Endodermal cell (in vitro differentiated cells): ENCODE results near the gene ALG1. TPM values are rescaled to one million over a fixed set of nuclear protein-coding genes. Genes with fewer than 3 reads are reported as not detected.

Experiments
- DNase-seq: peaks from one replicate; pipeline ENCODE4 v3.0.0-alpha.2; 2017
- H3K27ac ChIP-seq: 2 replicates; pipeline ENCODE4 v1.5.1; 2013; ENCODE audit warnings: mild to moderate bottlenecking, low read depth, low read length, moderate library complexity
- H3K27me3 ChIP-seq: 2 replicates; pipeline ENCODE4 v1.6.1; 2013; ENCODE audit warnings: mild to moderate bottlenecking, low read length, moderate library complexity; ENCODE audit not compliant: insufficient read depth, control insufficient read depth, poor library complexity, severe bottlenecking
- H3K36me3 ChIP-seq: 2 replicates; pipeline ENCODE4 v1.7.0; 2013; ENCODE audit warnings: mild to moderate bottlenecking, low read length, moderate library complexity; ENCODE audit not compliant: control insufficient read depth, insufficient read depth
- H3K4me1 ChIP-seq: one replicate; pipeline ENCODE4 v1.7.0; 2013; ENCODE audit warnings: low read length; ENCODE audit not compliant: control insufficient read depth, insufficient read depth
- H3K4me3 ChIP-seq: 2 replicates; pipeline ENCODE4 v1.5.1; 2013; ENCODE audit warnings: mild to moderate bottlenecking, low read length, moderate library complexity
- H3K9ac ChIP-seq: 2 replicates; pipeline ENCODE4 v1.6.1; 2013; ENCODE audit warnings: mild to moderate bottlenecking, low read length, moderate library complexity; ENCODE audit not compliant: poor library complexity, severe bottlenecking; ENCODE audit errors: extremely low read depth
- H3K9me3 ChIP-seq: 2 replicates; pipeline ENCODE4 v1.6.1; 2013; ENCODE audit warnings: mild to moderate bottlenecking, low read length, moderate library complexity; ENCODE audit not compliant: control insufficient read depth
- H3K27ac Mint-ChIP-seq: 2 replicates; pipeline ENCODE4 v1.8.0; 2020; ENCODE audit warnings: mixed read lengths
- H3K27me3 Mint-ChIP-seq: 2 replicates; pipeline ENCODE4 v1.8.0; 2021; ENCODE audit warnings: mild to moderate bottlenecking, mixed read lengths; ENCODE audit not compliant: insufficient read depth
- H3K36me3 Mint-ChIP-seq: 2 replicates; pipeline ENCODE4 v1.8.0; 2020; ENCODE audit warnings: low read depth, mixed read lengths
- H3K4me1 Mint-ChIP-seq: 2 replicates; pipeline ENCODE4 v1.8.0; 2020; ENCODE audit warnings: mixed read lengths
- H3K4me3 Mint-ChIP-seq: 2 replicates; pipeline ENCODE4 v1.8.0; 2020; ENCODE audit warnings: mild to moderate bottlenecking, moderate library complexity, mixed read lengths
- H3K9me3 Mint-ChIP-seq: 2 replicates; pipeline ENCODE4 v1.8.0; 2020; ENCODE audit warnings: mild to moderate bottlenecking, mixed read lengths
- WGBS, 2 experiments: methylation state at CpG; one replicate each; pipeline versions ENCODE4 v1.1.5 to v1.1.7; 2013; ENCODE audit warnings: missing lambda C conversion rate in 2 of 2, mixed read lengths in 1 of 2; ENCODE audit not compliant: insufficient coverage in 1 of 2, insufficient read length in 1 of 2; 5-methylcytosine and 5-hydroxymethylcytosine counted together
- total RNA-seq, 2 donors: library from RNA; stranded (reverse); fragmentation: NEBNext Ultra II Directional in 1 of 2; extraction: Animal tissue kit (Norgen Biotek cat#: 25700) in 1 of 2; gene quantifications; 2 replicates in 1 of 2; 3 replicates in 1 of 2; pipeline ENCODE4 v1.2.1, GENCODE V29; 2021
- TF ChIP-seq, protein P1 (sequence below): fragments of 200-600 bp; sonication (generic); conservative IDR thresholded peaks from 2 replicates; pipeline ENCODE4 v1.5.0; 2021; ENCODE audit warnings: antibody characterized with exemption, mild to moderate bottlenecking

Gene ALG1
- total RNA-seq, 2 donors from 2014 or later, result 25.1 to 32.3 TPM

DNA sequence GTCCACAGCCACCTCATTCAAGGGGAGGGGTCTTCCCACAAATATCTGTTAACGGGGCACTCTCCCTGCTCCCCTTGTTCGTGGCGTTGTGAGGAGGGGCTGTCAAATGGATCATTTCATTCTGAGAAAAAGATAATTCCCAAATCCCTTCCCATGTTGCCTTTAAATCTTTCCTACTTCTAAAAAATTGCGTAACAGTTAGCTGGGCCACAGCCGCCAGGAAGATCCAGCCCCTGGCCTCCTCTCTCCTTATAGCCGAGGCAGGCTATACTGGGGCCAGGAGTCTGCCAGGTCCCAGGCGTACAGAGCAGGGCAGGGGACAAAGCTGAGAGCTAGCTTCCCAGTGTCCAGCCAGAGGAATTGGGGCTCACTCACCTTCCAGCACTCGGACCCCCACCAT lies 6.3 kb upstream of the ALG1 start:
- no peak for DNase-seq
- no peaks in the 10 kb centered on the region for H3K9me3 ChIP-seq
- H3K4me3 Mint-ChIP-seq, result no peak overlapping the region
- no peaks in the 10 kb centered on the region for H3K27me3 ChIP-seq
- H3K27me3 Mint-ChIP-seq, result peaks cover 7% of the 10 kb centered on the region
- TF ChIP-seq, protein P1, sequence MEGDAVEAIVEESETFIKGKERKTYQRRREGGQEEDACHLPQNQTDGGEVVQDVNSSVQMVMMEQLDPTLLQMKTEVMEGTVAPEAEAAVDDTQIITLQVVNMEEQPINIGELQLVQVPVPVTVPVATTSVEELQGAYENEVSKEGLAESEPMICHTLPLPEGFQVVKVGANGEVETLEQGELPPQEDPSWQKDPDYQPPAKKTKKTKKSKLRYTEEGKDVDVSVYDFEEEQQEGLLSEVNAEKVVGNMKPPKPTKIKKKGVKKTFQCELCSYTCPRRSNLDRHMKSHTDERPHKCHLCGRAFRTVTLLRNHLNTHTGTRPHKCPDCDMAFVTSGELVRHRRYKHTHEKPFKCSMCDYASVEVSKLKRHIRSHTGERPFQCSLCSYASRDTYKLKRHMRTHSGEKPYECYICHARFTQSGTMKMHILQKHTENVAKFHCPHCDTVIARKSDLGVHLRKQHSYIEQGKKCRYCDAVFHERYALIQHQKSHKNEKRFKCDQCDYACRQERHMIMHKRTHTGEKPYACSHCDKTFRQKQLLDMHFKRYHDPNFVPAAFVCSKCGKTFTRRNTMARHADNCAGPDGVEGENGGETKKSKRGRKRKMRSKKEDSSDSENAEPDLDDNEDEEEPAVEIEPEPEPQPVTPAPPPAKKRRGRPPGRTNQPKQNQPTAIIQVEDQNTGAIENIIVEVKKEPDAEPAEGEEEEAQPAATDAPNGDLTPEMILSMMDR, result no peak
- H3K9ac ChIP-seq, result no peak overlapping the region
- H3K36me3 Mint-ChIP-seq, result no peaks in the 10 kb centered on the region
- WGBS, 2 experiments, result 83 to 91% methylated on average over 1 to 8 of the region's 8 CpGs
- peaks cover 2% of the 10 kb centered on the region for H3K4me1 Mint-ChIP-seq
- no peaks in the 10 kb centered on the region for H3K9me3 Mint-ChIP-seq
- H3K4me3 ChIP-seq, result no peak overlapping the region
- H3K27ac Mint-ChIP-seq, result no peak overlapping the region
- H3K4me1 ChIP-seq, result no peaks in the 10 kb centered on the region
- H3K27ac ChIP-seq, result no peak overlapping the region
- H3K36me3 ChIP-seq, result no peaks in the 10 kb centered on the region

DNA sequence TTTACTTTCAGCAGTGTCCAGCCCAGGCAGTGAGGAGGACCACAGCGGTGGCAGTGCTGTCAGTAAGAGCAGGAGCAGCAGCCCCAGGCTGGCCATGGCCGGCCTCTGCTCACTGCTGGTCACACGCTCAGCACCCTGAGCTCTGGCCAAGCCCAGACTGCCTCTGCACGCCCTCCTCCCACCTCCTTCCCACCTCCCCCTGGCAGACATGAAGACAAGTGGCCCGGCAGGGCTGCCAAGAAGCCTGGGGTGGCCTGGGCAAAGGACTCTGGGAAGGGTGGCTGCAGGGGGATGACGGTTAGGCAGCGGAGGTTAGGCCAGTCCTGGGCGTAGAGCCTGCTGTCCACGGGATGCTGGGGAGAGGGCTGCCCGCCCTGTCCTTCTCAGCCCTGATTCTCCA lies 5.8 kb upstream of the ALG1 start, which contains the start of gene C16orf89:
C16orf89 (minus strand) TSS at position 144 of the 400 bp plus-strand sequence; CDS start at position 96, 48 bp downstream.
- Histone ChIP-seq H3K9me3 (no peaks in the 10 kb centered on the region), H3K9ac (no peak within 1 kb of the TSS), H3K27me3 (no peaks in the 10 kb centered on the region), H3K36me3 (no peaks in the 10 kb centered on the region), H3K27ac (no peak within 1 kb of the TSS), H3K4me3 (no peak within 1 kb of the TSS), H3K4me1 (no peaks in the 10 kb centered on the region)
- H3K27ac Mint-ChIP-seq, result no peak within 1 kb of the TSS
- H3K4me3 Mint-ChIP-seq, result no peak within 1 kb of the TSS
- TF ChIP-seq, protein P1, result no peak
- peaks cover 8% of the 10 kb centered on the region for H3K27me3 Mint-ChIP-seq
- H3K4me1 Mint-ChIP-seq, result peaks cover 2% of the 10 kb centered on the region
- DNase-seq, result no peak
- no peaks in the 10 kb centered on the region for H3K9me3 Mint-ChIP-seq
- no peaks in the 10 kb centered on the region for H3K36me3 Mint-ChIP-seq
- 94 to 95% methylated on average over 4 to 10 of the region's 10 CpGs for WGBS, 2 experiments

DNA sequence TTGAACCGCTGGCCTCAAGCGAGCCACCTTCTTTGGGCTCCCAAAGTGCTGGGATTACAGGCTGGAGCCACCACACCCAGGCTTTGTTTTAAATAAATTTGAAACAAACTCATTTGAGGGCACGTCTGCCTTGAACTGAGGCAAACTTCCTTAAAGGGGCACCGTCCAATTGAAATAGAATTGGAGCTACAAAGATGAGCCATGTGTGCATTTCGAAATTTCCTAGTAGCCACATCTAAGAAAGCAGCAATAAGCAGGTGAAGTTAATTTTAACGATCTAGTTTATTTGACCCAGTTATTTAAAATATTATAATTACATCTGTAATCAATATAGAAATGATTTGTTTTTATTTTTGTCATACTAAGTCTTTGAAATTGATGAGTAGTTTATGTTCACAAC lies 5.1 kb upstream of the ALG1 start:
- Mint-ChIP-seq H3K4me1 (peaks cover 2% of the 10 kb centered on the region), H3K36me3 (no peaks in the 10 kb centered on the region), H3K27me3 (peaks cover 8% of the 10 kb centered on the region), H3K9me3 (no peaks in the 10 kb centered on the region), H3K27ac (no peak overlapping the region), H3K4me3 (no peak overlapping the region)
- Histone ChIP-seq H3K27me3 (no peaks in the 10 kb centered on the region), H3K4me1 (no peaks in the 10 kb centered on the region), H3K9ac (no peak overlapping the region), H3K4me3 (no peak overlapping the region), H3K9me3 (no peaks in the 10 kb centered on the region), H3K27ac (no peak overlapping the region), H3K36me3 (no peaks in the 10 kb centered on the region)
- DNase-seq, result no peak
- 84 to 93% methylated on average over 5 of the region's 6 CpGs for WGBS, 2 experiments
- TF ChIP-seq, protein P1, result no peak
